H9 (cell line): ENCODE measurements around the gene TMEM86A. TPM values are rescaled to one million over a fixed set of nuclear protein-coding genes. Genes with fewer than 3 reads are reported as not detected.

Source experiments
- DNase-seq: peaks from one replicate; pipeline ENCODE4 v3.0.0-alpha.2; 2017
- H2AFZ ChIP-seq: one replicate; pipeline ENCODE4 v1.6.1; 2013; ENCODE audit warnings: mild to moderate bottlenecking, low read length, control low read depth, moderate library complexity
- H2AK5ac ChIP-seq: 2 replicates; pipeline ENCODE4 v1.6.1; 2013; ENCODE audit warnings: low read length, control low read depth, mixed read lengths; ENCODE audit not compliant: insufficient read length
- H2BK120ac ChIP-seq: one replicate; pipeline ENCODE4 v1.6.1; 2013; ENCODE audit warnings: low read depth, mild to moderate bottlenecking, low read length, control low read depth, inconsistent platforms; ENCODE audit not compliant: poor library complexity, severe bottlenecking
- H2BK12ac ChIP-seq: 2 replicates; pipeline ENCODE4 v1.6.1; 2013; ENCODE audit warnings: low read length, control low read depth, mixed read lengths, low read depth; ENCODE audit not compliant: insufficient read length
- H2BK15ac ChIP-seq: 2 replicates; pipeline ENCODE4 v1.6.1; 2013; ENCODE audit warnings: low read depth, low read length, control low read depth
- H2BK20ac ChIP-seq: one replicate; pipeline ENCODE4 v1.6.1; 2013; ENCODE audit warnings: low read depth, mild to moderate bottlenecking, low read length, control low read depth, inconsistent platforms; ENCODE audit not compliant: poor library complexity, severe bottlenecking
- H2BK5ac ChIP-seq: 2 replicates; pipeline ENCODE4 v1.6.1; 2013; ENCODE audit warnings: low read length, control low read depth, mixed read lengths; ENCODE audit not compliant: insufficient read length
- H3K14ac ChIP-seq: 2 replicates; pipeline ENCODE4 v1.6.1; 2013; ENCODE audit warnings: low read length, control low read depth; ENCODE audit not compliant: insufficient read depth
- H3K18ac ChIP-seq: 2 replicates; pipeline ENCODE4 v1.6.1; 2013; ENCODE audit warnings: low read depth, mild to moderate bottlenecking, mixed read lengths, low read length, control low read depth; ENCODE audit not compliant: insufficient read length
- H3K23ac ChIP-seq: 2 replicates; pipeline ENCODE4 v1.6.1; 2013; ENCODE audit warnings: low read length, control low read depth, mixed read lengths, low read depth; ENCODE audit not compliant: insufficient read length
- H3K23me2 ChIP-seq: 2 replicates; pipeline ENCODE4 v1.6.1; 2013; ENCODE audit warnings: low read depth, mild to moderate bottlenecking, mixed read lengths, low read length, control low read depth; ENCODE audit not compliant: insufficient read length, poor library complexity, severe bottlenecking
- H3K27ac ChIP-seq: 2 replicates; pipeline ENCODE4 v1.5.1; 2013; ENCODE audit warnings: low read length, control low read depth, mixed read lengths, low read depth; ENCODE audit not compliant: insufficient read length
- H3K27me3 ChIP-seq: 2 replicates; pipeline ENCODE4 v1.6.1; 2013; ENCODE audit warnings: low read length, control low read depth, inconsistent platforms; ENCODE audit not compliant: insufficient read depth
- H3K4ac ChIP-seq: 2 replicates; pipeline ENCODE4 v1.6.1; 2013; ENCODE audit warnings: low read depth, mild to moderate bottlenecking, control low read depth, inconsistent platforms, low read length, moderate library complexity
- H3K4me1 ChIP-seq: 2 replicates; pipeline ENCODE4 v1.6.1; 2013; ENCODE audit warnings: low read length, control low read depth, inconsistent platforms; ENCODE audit not compliant: insufficient read depth
- H3K4me2 ChIP-seq: 2 replicates; pipeline ENCODE4 v1.6.1; 2013; ENCODE audit warnings: low read length, control low read depth, mixed read lengths; ENCODE audit not compliant: insufficient read length, insufficient read depth
- H3K56ac ChIP-seq: 2 replicates; pipeline ENCODE4 v1.6.1; 2013; ENCODE audit warnings: low read depth, mild to moderate bottlenecking, mixed read lengths, low read length, control low read depth; ENCODE audit not compliant: insufficient read length
- H3K79me1 ChIP-seq: 2 replicates; pipeline ENCODE4 v1.6.1; 2013; ENCODE audit warnings: low read depth, mild to moderate bottlenecking, moderate library complexity, low read length, control low read depth, inconsistent platforms; ENCODE audit not compliant: insufficient read depth, poor library complexity, severe bottlenecking
- H3K79me2 ChIP-seq: 2 replicates; pipeline ENCODE4 v1.6.1; 2013; ENCODE audit warnings: low read length, control low read depth, inconsistent platforms; ENCODE audit not compliant: insufficient read depth
- H3K9ac ChIP-seq: 2 replicates; pipeline ENCODE4 v1.6.1; 2013; ENCODE audit warnings: low read length, control low read depth, mixed read lengths; ENCODE audit not compliant: insufficient read length; ENCODE audit errors: extremely low read depth
- H3K9me3 ChIP-seq: one replicate; pipeline ENCODE4 v1.6.1; 2013; ENCODE audit warnings: low read depth, low read length, inconsistent platforms; ENCODE audit not compliant: control insufficient read depth
- H3T11ph ChIP-seq: one replicate; pipeline ENCODE4 v1.6.1; 2013; ENCODE audit warnings: mild to moderate bottlenecking, low read length, control low read depth, inconsistent platforms
- H4K20me1 ChIP-seq: one replicate; pipeline ENCODE4 v1.6.1; 2013; ENCODE audit not compliant: control insufficient read depth, insufficient read length, insufficient read depth
- H4K5ac ChIP-seq: 2 replicates; pipeline ENCODE4 v1.6.1; 2013; ENCODE audit warnings: low read depth, mild to moderate bottlenecking, mixed read lengths, low read length, control low read depth; ENCODE audit not compliant: insufficient read length
- H4K8ac ChIP-seq: replicated peaks from 2 replicates; pipeline ENCODE4 v1.6.1; 2013; ENCODE audit warnings: low read length, control low read depth, mixed read lengths, low read depth; ENCODE audit not compliant: insufficient read length
- H4K91ac ChIP-seq: 2 replicates; pipeline ENCODE4 v1.6.1; 2013; ENCODE audit warnings: low read depth, mild to moderate bottlenecking, moderate library complexity, mixed read lengths, low read length, control low read depth; ENCODE audit not compliant: insufficient read length
- H3K27ac Mint-ChIP-seq, 3 experiments: 2 replicates in 2 of 3; 3 replicates in 1 of 3; pipeline ENCODE4 v1.8.0; 2020 to 2021; ENCODE audit warnings: mixed read lengths in 3 of 3, mild to moderate bottlenecking in 1 of 3, moderate library complexity in 1 of 3
- H3K27me3 Mint-ChIP-seq: 2 replicates; pipeline ENCODE4 v1.8.0; 2021; ENCODE audit warnings: low read depth, mild to moderate bottlenecking, moderate library complexity, mixed read lengths
- H3K36me3 Mint-ChIP-seq, 3 experiments: 2 replicates in 2 of 3; 3 replicates in 1 of 3; pipeline ENCODE4 v1.8.0; 2020 to 2021; ENCODE audit warnings: low read depth in 3 of 3, mixed read lengths in 3 of 3; ENCODE audit not compliant: insufficient read depth in 1 of 3
- H3K4me1 Mint-ChIP-seq, 2 experiments: 2 replicates each; pipeline ENCODE4 v1.8.0; 2020; ENCODE audit warnings: mixed read lengths in 2 of 2
- H3K4me3 Mint-ChIP-seq, 2 experiments: 2 replicates in 1 of 2; 3 replicates in 1 of 2; pipeline ENCODE4 v1.8.0; 2020 to 2021; ENCODE audit warnings: mild to moderate bottlenecking in 2 of 2, mixed read lengths in 2 of 2, moderate library complexity in 1 of 2
- H3K9me3 Mint-ChIP-seq, 2 experiments: 2 replicates in 1 of 2; 3 replicates in 1 of 2; pipeline ENCODE4 v1.8.0; 2020; ENCODE audit warnings: mild to moderate bottlenecking in 2 of 2, mixed read lengths in 2 of 2, moderate library complexity in 1 of 2
- WGBS: extraction: QIAGEN DNeasy Blood & Tissue Kit; methylation state at CpG from one replicate; pipeline ENCODE4 v1.1.7; 2013; ENCODE audit warnings: missing lambda C conversion rate, low lambda C conversion rate, mixed read lengths; ENCODE audit not compliant: insufficient read length; ENCODE audit errors: extremely low coverage; 5-methylcytosine and 5-hydroxymethylcytosine counted together
- total RNA-seq: library from RNA; stranded (reverse); gene quantifications from 2 replicates; pipeline ENCODE4 v1.2.1, GENCODE V29; 2021
- TF ChIP-seq, protein P1 (sequence below): fragments of 200-600 bp; sonication (generic); conservative IDR thresholded peaks from 3 replicates; pipeline ENCODE4 v1.8.0; 2021; ENCODE audit warnings: antibody characterized with exemption, mild to moderate bottlenecking

The TMEM86A gene
- total RNA-seq, 1 experiment from 2014 or later: 2.3 TPM

- Histone ChIP-seq H3K4me2 (no peak overlapping the region), H4K5ac (no peak overlapping the region), H3K23me2 (no peaks in the 10 kb centered on the region), H3K23ac (no peak overlapping the region), H3K27me3 (no peaks in the 10 kb centered on the region), H3K4ac (no peak overlapping the region), H4K91ac (no peak overlapping the region), H2BK20ac (no peak overlapping the region), H2BK15ac (no peak overlapping the region), H2BK12ac (no peak overlapping the region), H2AFZ (no peak overlapping the region), H3K79me1 (no peaks in the 10 kb centered on the region), H3K14ac (no peak overlapping the region), H3K27ac (no peak overlapping the region), H3K79me2 (no peaks in the 10 kb centered on the region), H3T11ph (no peak overlapping the region), H3K9me3 (no peaks in the 10 kb centered on the region), H2BK5ac (no peak overlapping the region), H3K18ac (no peak overlapping the region), H2BK120ac (no peak overlapping the region), H3K4me1 (no peaks in the 10 kb centered on the region), H2AK5ac (no peak overlapping the region), H4K8ac (no peak overlapping the region), H4K20me1 (no peaks in the 10 kb centered on the region), H3K9ac (no peak overlapping the region), H3K56ac (no peak overlapping the region)
- Mint-ChIP-seq H3K4me3 (no peak overlapping the region), H3K4me1 (peaks cover 14 to 15% of the 10 kb centered on the region in 2 experiments), H3K36me3 (no peaks in the 10 kb centered on the region), H3K9me3 (no peaks in the 10 kb centered on the region), H3K27ac (no peak overlapping the region), H3K27me3 (peaks cover 6% of the 10 kb centered on the region)
- peak; percentile 36 for DNase-seq
- no CpG with 5 or more reads among the region's 4 CpGs for WGBS
- TF ChIP-seq, protein P1, sequence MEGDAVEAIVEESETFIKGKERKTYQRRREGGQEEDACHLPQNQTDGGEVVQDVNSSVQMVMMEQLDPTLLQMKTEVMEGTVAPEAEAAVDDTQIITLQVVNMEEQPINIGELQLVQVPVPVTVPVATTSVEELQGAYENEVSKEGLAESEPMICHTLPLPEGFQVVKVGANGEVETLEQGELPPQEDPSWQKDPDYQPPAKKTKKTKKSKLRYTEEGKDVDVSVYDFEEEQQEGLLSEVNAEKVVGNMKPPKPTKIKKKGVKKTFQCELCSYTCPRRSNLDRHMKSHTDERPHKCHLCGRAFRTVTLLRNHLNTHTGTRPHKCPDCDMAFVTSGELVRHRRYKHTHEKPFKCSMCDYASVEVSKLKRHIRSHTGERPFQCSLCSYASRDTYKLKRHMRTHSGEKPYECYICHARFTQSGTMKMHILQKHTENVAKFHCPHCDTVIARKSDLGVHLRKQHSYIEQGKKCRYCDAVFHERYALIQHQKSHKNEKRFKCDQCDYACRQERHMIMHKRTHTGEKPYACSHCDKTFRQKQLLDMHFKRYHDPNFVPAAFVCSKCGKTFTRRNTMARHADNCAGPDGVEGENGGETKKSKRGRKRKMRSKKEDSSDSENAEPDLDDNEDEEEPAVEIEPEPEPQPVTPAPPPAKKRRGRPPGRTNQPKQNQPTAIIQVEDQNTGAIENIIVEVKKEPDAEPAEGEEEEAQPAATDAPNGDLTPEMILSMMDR: no peak
Measured at GRCh38 chr11:18669711-18670110, 28.9 kb upstream of the TMEM86A start.
